MM.1S (cell line): ENCODE data around the gene PSMD12.

Experiments used
- EZH2 ChIP-seq: fragments of 300-600 bp; sonication (generic); optimal IDR thresholded peaks from 2 replicates; pipeline ENCODE3; 2017; ENCODE audit warnings: low read depth, mild to moderate bottlenecking, antibody characterized with exemption, low read length, mixed read lengths
- EZH2phosphoT487 ChIP-seq: fragments of 300-600 bp; sonication (generic); IDR thresholded peaks from 2 replicates; pipeline ENCODE4 v1.6.1; 2018; ENCODE audit warnings: antibody characterized with exemption, low read length
- TF ChIP-seq, protein P1 (sequence below): fragments of 300-600 bp; sonication (generic); IDR thresholded peaks from 2 replicates; pipeline ENCODE4 v1.5.1; 2016; ENCODE audit warnings: antibody characterized with exemption, low read length, mixed read lengths

DNA sequence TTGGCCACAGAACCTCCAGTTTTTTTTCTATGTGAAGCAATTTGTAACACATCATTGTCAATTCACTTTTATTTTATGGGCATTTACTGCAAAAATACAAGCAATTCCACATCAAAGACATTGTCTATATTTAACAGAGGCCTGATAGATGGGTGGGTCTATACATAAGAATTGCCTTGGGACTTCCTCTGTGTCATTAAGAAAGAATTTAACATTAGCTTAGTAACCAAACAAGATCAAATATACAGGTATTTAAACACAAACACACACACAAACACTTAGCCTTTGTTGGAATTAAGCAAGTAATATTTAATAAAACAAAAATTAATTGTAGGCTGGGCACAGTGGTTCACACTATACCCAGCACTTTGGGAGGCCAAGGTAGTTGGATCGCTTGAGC is 6.4 kb upstream of the PSMD12 start:
- TF ChIP-seq, protein P1, sequence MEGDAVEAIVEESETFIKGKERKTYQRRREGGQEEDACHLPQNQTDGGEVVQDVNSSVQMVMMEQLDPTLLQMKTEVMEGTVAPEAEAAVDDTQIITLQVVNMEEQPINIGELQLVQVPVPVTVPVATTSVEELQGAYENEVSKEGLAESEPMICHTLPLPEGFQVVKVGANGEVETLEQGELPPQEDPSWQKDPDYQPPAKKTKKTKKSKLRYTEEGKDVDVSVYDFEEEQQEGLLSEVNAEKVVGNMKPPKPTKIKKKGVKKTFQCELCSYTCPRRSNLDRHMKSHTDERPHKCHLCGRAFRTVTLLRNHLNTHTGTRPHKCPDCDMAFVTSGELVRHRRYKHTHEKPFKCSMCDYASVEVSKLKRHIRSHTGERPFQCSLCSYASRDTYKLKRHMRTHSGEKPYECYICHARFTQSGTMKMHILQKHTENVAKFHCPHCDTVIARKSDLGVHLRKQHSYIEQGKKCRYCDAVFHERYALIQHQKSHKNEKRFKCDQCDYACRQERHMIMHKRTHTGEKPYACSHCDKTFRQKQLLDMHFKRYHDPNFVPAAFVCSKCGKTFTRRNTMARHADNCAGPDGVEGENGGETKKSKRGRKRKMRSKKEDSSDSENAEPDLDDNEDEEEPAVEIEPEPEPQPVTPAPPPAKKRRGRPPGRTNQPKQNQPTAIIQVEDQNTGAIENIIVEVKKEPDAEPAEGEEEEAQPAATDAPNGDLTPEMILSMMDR: no peak
- TF ChIP-seq EZH2: no peak
- no peak for TF ChIP-seq EZH2phosphoT487
